Measurements from ENCODE around the gene ADAMTS18.
"Not testable (repeated sequence)": the region's sequence is repeated elsewhere in the genome, so short reads cannot be mapped to it uniquely, and the experiment has no call there.

ADAMTS18 gene

DNA sequence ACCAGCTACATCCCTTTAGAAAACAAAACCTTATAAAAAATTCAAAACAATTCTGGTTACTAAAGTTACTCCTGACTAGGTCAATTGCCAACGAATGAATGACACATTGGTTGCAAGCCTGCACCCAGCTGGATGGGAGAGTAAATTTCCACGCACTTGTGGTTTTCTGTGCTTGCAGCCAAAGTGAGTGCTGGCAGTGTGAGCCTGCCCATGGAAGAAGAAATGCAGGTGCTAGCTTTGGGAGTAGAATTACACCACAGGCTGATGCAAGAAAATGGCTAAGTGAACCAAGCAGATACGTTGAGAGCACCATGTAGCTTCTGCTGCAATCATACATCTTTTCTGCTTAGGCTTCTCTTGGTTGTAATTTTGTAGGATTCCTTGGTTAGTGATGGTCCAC lies 161.0 kb downstream of the ADAMTS18 start:
- Histone ChIP-seq H3K4me3 (ENCODE audit: severe bottlenecking) (no peak overlapping the region), H3K36me3 (ENCODE audit: low read depth) (no peaks in the 10 kb centered on the region), H3K9me3 (ENCODE audit: severe bottlenecking) (no peaks in the 10 kb centered on the region), H3K4me1 (ENCODE audit: insufficient read depth, poor library complexity, severe bottlenecking) (no peaks in the 10 kb centered on the region), H3K27ac (ENCODE audit: poor library complexity, severe bottlenecking) (no peak overlapping the region), H3K27me3 (ENCODE audit: insufficient read depth, poor library complexity, severe bottlenecking) (no peaks in the 10 kb centered on the region)
- DNase-seq (ENCODE audit: low spot score): no peak
- ATAC-seq (ENCODE audit: low read depth): no peak
- TF ChIP-seq, protein P1, sequence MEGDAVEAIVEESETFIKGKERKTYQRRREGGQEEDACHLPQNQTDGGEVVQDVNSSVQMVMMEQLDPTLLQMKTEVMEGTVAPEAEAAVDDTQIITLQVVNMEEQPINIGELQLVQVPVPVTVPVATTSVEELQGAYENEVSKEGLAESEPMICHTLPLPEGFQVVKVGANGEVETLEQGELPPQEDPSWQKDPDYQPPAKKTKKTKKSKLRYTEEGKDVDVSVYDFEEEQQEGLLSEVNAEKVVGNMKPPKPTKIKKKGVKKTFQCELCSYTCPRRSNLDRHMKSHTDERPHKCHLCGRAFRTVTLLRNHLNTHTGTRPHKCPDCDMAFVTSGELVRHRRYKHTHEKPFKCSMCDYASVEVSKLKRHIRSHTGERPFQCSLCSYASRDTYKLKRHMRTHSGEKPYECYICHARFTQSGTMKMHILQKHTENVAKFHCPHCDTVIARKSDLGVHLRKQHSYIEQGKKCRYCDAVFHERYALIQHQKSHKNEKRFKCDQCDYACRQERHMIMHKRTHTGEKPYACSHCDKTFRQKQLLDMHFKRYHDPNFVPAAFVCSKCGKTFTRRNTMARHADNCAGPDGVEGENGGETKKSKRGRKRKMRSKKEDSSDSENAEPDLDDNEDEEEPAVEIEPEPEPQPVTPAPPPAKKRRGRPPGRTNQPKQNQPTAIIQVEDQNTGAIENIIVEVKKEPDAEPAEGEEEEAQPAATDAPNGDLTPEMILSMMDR (IDR thresholded peaks at IDR 0.05; ENCODE audit: poor library complexity, severe bottlenecking): no peak

DNA sequence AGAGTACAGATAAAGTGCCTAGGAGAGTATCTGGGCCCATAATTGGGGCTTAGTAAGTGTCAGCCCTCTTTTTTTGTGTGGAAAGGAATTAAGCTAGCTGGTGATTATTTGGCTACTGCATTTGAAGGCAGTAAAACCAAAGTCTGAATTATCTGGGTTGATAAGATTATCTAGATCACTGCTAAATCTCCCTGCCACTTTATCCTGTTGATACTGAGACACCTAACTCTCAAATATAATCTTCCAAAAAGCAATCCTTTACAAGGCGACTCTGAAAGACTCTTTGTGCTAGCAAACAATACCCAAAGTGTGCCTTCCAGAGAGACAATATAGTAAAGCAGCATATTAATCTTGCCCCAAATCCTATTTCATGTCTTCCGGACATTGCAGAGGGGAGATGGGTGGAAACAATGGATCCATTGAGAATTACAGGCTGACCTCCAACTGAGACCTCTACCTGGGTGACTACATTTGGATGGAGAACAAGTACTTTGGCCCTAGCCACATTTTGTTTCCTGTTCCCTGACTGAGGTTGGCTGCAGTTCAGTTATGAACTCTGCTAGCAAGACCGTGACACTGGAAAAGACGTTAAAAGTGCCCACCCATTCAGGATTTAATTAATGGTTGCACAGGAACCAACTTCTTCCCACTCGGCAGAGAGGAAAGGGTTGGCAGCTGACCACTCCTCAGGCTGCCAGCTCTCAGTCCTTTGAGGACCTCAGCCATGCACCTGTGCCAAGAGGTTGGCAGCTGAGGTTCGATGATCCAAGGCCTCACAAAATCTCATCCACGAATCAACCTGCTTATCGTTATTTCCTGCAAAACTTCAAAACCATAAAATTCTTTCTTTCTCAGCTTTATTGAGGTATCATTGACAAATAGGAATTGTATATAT lies 163.1 kb downstream of the ADAMTS18 start:
- Histone ChIP-seq H3K9me3 (ENCODE audit: severe bottlenecking) (no peaks in the 10 kb centered on the region), H3K27ac (ENCODE audit: poor library complexity, severe bottlenecking) (no peak overlapping the region), H3K27me3 (ENCODE audit: insufficient read depth, poor library complexity, severe bottlenecking) (peaks cover 3% of the 10 kb centered on the region), H3K4me3 (ENCODE audit: severe bottlenecking) (no peak overlapping the region), H3K4me1 (ENCODE audit: insufficient read depth, poor library complexity, severe bottlenecking) (no peaks in the 10 kb centered on the region), H3K36me3 (ENCODE audit: low read depth) (no peaks in the 10 kb centered on the region)
- TF ChIP-seq, protein P1 (IDR thresholded peaks at IDR 0.05; ENCODE audit: poor library complexity, severe bottlenecking): no peak
- ATAC-seq (ENCODE audit: low read depth): no peak
- no peak for DNase-seq (ENCODE audit: low spot score)

DNA sequence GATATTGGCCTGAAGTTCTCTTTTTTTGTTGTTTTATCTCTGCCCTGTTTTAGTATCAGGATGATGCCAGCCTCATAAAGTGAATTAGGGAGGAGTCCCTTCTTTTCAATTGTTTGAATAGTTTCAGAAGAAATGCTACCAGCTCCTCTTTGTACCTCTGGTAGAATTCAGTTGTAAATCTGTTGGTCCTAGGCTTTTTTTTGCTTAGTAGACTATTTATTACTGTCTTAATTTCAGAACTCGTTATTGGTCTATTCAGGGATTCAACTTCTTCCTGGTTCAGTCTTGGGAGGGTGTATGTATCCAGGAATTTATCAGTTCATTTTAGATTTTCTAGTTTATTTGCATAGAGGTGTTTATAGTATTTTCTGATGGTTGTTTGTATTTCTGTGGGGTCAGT lies 168.6 kb downstream of the ADAMTS18 start:
- H3K9me3 ChIP-seq (ENCODE audit: severe bottlenecking); H3K4me3 ChIP-seq (ENCODE audit: severe bottlenecking); H3K4me1 ChIP-seq (ENCODE audit: insufficient read depth, poor library complexity, severe bottlenecking); ATAC-seq (ENCODE audit: low read depth); H3K27ac ChIP-seq (ENCODE audit: poor library complexity, severe bottlenecking); DNase-seq (ENCODE audit: low spot score); H3K27me3 ChIP-seq (ENCODE audit: insufficient read depth, poor library complexity, severe bottlenecking); H3K36me3 ChIP-seq (ENCODE audit: low read depth): not testable (repeated sequence)

DNA sequence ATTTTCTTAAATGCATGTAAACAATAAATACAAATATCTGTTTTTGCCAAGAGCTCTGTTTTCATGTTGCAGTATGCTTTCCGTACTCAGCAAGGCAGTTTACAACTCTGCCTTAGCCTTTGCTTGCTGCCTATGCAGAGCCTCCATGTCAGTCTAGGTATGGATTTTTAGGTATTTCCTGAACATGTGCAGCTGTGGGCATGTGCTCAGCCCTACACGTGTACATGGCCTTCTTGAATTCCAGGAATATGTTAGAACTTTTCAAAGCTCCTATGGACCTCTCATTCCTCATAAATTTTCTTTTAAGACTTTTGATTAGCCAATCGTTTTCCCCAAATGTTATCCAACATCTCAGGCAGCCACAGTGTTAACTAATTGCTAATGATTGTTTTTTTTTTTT lies 171.9 kb downstream of the ADAMTS18 start:
- peaks cover 11% of the 10 kb centered on the region for H3K27me3 ChIP-seq (ENCODE audit: insufficient read depth, poor library complexity, severe bottlenecking)
- TF ChIP-seq, protein P1 (IDR thresholded peaks at IDR 0.05; ENCODE audit: poor library complexity, severe bottlenecking): no peak
- no peak overlapping the region for H3K27ac ChIP-seq (ENCODE audit: poor library complexity, severe bottlenecking)
- H3K4me3 ChIP-seq (ENCODE audit: severe bottlenecking): no peak overlapping the region
- no peaks in the 10 kb centered on the region for H3K36me3 ChIP-seq (ENCODE audit: low read depth)
- H3K4me1 ChIP-seq (ENCODE audit: insufficient read depth, poor library complexity, severe bottlenecking): no peaks in the 10 kb centered on the region
- no peaks in the 10 kb centered on the region for H3K9me3 ChIP-seq (ENCODE audit: severe bottlenecking)
- no peak for ATAC-seq (ENCODE audit: low read depth)
- no peak for DNase-seq (ENCODE audit: low spot score)

DNA sequence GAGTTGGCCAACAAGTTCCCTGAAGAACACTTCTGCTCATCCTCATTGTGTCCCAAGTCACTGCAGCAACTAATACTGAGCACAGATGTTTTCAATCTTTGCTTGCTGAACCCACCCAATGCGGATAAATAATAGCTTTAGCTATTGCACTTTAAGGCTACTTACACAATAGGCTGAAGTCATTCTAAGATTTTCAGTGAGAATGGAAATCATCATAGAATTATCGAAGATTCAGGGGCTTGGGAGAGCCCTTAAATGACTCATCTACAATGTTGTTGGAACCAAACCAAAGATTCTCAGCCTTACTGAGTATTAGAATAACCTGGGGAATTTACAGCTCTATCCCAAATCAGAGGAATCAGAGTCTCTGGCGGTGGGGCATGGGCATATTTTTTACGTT lies 184.4 kb downstream of the ADAMTS18 start:
- H3K36me3 ChIP-seq (ENCODE audit: low read depth): no peaks in the 10 kb centered on the region
- no peaks in the 10 kb centered on the region for H3K4me1 ChIP-seq (ENCODE audit: insufficient read depth, poor library complexity, severe bottlenecking)
- H3K27ac ChIP-seq (ENCODE audit: poor library complexity, severe bottlenecking): no peak overlapping the region
- peaks cover 3% of the 10 kb centered on the region for H3K27me3 ChIP-seq (ENCODE audit: insufficient read depth, poor library complexity, severe bottlenecking)
- TF ChIP-seq, protein P1 (IDR thresholded peaks at IDR 0.05; ENCODE audit: poor library complexity, severe bottlenecking): no peak
- no peak overlapping the region for H3K4me3 ChIP-seq (ENCODE audit: severe bottlenecking)
- DNase-seq (ENCODE audit: low spot score) (no peak), ATAC-seq (ENCODE audit: low read depth) (no peak)
- no peaks in the 10 kb centered on the region for H3K9me3 ChIP-seq (ENCODE audit: severe bottlenecking)
